ENCODE results near the gene GPR27.

GPR27 gene

GRCh38 chr3:71733319-71733718, 20.3 kb upstream of the GPR27 start:
- no peak for DNase-seq

GRCh38 chr3:71734881-71735280, 18.8 kb upstream of the GPR27 start:
- no peak for DNase-seq

- no peak for DNase-seq
These were observed 11.0 kb upstream of the GPR27 start for GRCh38 chr3:71742621-71743020.

- no peak for DNase-seq
These were observed 8.9 kb upstream of the GPR27 start for GRCh38 chr3:71744738-71745137.

- DNase-seq, result no peak
These were observed 2.1 kb upstream of the GPR27 start for GRCh38 chr3:71751602-71752001.

GRCh38 chr3:71752831-71753700, 589 bp upstream of the GPR27 start:
- peak in 1 of 2 experiments; percentile 16 for DNase-seq

- peak in 1 of 2 experiments; percentile 1 for DNase-seq
These were observed 1.1 kb downstream of the GPR27 start for GRCh38 chr3:71754610-71755253.

- no peak for DNase-seq
These were observed 4.4 kb downstream of the GPR27 start for GRCh38 chr3:71758091-71758490.

- no peak for DNase-seq
These were observed 5.7 kb downstream of the GPR27 start for GRCh38 chr3:71759401-71759800.

- DNase-seq, result no peak
These were observed 6.5 kb downstream of the GPR27 start for GRCh38 chr3:71760140-71760539.

GRCh38 chr3:71763426-71763825, 9.8 kb downstream of the GPR27 start:
- DNase-seq, result peak; percentile 28 to 61

- DNase-seq, result no peak
These were observed 17.5 kb downstream of the GPR27 start for GRCh38 chr3:71771126-71771525.

- DNase-seq, result no peak
These were observed 18.2 kb downstream of the GPR27 start for GRCh38 chr3:71771884-71772283.

GRCh38 chr3:71776538-71776937, 22.9 kb downstream of the GPR27 start:
- no peak for DNase-seq

- DNase-seq, result no peak
These were observed 24.7 kb downstream of the GPR27 start for GRCh38 chr3:71778353-71778752.

GRCh38 chr3:71779674-71780377, 26.2 kb downstream of the GPR27 start:
- no peak for DNase-seq

GRCh38 chr3:71780430-71780829, 26.8 kb downstream of the GPR27 start:
- no peak for DNase-seq

- no peak for DNase-seq
These were observed 29.5 kb downstream of the GPR27 start for GRCh38 chr3:71783152-71783551.

- DNase-seq, result no peak
These were observed 30.7 kb downstream of the GPR27 start for GRCh38 chr3:71784201-71784913.

- peak in 1 of 2 experiments; percentile 23 for DNase-seq
These were observed 31.4 kb downstream of the GPR27 start, which contains the start of gene PROK2 for GRCh38 chr3:71784914-71785531. PROK2 (minus strand) TSS chr3:71785148; CDS start chr3:71785052, 96 bp downstream.

- DNase-seq, result peak in 1 of 2 experiments; percentile 5
These were observed 32.0 kb downstream of the GPR27 start for GRCh38 chr3:71785532-71786216.

GRCh38 chr3:71786217-71786549, 32.5 kb downstream of the GPR27 start:
- no peak for DNase-seq
